A204.1 (cell line): Measurements from ENCODE around the gene UBAP2.
A peak's percentile ranks its signal among the peaks of the same experiment; 100 is the strongest.
"Not testable (repeated sequence)": the region's sequence is repeated elsewhere in the genome, so short reads cannot be mapped to it uniquely, and the experiment has no call there.

Source experiments
- FAIRE-seq: peaks from 2 replicates; lab custom pipeline; 2012; peaks lifted over from hg19 to GRCh38; lab: Jason Lieb, UNC

Gene UBAP2

DNA sequence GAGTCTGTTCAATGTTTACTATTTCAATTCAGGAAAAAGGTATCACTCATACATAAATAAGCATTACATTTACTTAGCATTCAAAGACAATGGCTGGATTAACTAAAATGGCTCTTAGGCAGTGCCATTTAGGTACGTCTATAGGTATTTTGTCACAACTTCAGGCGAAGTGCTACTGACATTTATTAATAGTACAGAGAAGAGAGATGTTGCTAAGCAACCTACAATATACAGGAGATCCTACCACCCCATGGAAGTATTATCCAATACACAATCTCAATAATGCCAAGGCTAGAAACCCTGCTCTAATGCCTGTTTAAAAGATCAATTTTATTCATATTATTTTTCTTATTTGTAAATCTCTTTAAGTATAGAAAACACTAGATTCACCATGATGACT, 76.0 kb downstream of the UBAP2 start:
- no peak for FAIRE-seq

DNA sequence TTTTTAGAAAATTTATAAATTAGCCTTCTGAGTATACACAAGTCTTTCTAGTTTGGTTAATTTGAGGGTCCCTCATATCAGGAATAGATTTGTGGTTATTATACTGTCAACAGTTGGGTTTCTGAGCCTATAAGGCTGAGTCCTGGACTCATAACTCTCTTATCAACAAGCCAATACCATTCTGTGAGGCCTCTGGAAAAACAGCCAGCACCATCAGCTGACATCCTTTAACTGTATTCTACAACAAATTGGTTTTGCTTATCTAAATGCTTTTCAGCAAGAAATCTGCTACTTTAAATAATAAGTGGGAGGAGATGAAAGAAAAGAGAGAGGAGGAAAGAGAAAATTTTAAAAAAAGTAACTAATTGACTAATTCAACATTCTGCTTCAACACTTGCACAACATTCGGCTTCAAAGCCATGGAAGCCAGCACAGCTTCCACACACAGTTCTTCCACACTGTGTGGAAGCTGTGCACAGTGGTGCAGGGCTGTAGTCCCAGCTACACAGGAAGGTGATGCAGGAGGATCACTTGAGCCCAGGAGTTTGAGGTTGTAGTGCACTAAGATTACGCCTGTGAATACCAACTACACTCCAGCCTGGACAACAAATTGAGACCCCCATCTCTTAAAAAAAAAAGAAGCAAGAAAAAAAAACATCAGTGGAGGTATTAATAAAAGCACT, 84.5 kb downstream of the UBAP2 start:
- FAIRE-seq, result no peak

DNA sequence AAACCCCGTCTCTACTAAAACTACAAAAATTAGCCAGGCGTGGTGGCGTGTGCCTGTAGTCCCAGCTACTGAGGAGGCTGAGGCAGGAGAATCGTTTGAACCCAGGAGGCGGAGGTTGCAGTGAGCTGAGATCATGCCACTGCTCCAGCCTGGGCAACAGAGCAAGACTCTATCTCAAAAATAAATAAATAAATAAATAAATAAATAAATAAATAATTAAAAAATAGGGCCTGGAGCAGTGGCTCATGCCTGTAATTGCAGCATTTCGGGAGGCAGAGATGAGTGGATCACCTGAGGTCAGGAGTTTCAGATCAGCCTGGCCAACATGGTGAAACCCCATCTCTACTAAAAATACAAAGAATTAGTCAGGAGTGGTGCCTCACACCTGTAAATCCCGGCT, 86.2 kb downstream of the UBAP2 start:
- FAIRE-seq, result not testable (repeated sequence)

DNA sequence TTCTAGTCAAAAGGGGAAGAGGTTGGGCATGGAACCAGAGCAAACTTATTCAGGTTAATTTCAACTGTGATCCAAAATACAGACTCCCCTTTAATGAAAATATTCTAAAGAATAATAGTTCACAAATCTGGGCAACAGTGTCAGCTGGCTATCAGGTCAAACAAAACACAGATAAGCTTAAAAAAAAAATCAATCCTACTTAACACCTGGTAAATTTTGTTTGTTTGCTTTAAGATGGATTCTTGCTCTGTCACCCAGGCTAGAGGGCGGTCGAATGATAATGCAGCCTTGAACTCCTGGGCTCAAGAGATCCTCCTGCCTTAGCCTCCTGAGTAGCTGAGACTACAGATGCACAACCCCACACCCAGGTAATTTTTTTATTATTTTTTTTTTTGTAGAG, 89.0 kb downstream of the UBAP2 start:
- no peak for FAIRE-seq

DNA sequence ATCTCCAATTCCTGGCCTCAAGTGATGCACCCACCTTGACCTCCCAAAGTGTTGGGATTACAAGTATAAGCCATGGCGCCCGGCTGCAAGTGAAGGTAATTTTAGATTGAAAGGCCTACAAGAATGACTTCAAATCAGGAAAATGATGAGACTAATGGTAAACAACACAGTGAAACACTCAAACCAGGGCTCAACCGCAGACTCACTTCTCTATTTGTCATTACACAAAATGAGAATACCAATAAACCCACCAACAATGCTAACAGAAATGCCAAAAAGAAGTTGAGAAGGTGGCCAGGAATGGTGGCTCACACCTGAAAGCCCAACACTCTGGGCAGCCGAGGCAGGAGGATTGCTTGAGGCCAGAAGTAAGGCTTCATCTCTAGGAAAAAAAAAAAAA, 92.1 kb downstream of the UBAP2 start:
- FAIRE-seq, result no peak

DNA sequence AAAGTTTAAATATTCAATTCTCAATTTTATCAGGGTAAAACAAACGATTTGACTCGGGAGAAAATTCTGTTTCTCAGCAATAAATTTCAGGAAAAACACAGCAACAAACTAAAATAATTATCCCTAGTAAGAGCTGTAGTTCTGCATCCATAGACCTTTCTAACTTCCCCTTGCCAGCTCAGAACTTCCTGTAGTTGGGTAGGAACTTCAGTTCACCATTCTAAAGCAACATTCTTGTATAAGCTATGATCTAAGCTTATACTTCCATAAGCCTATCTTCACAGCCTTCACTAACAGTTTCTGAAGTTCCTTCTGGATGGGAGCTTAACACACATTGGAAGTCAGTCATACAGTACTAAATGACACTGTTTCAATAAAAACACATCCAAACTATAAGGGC, 96.6 kb downstream of the UBAP2 start:
- no peak for FAIRE-seq

DNA sequence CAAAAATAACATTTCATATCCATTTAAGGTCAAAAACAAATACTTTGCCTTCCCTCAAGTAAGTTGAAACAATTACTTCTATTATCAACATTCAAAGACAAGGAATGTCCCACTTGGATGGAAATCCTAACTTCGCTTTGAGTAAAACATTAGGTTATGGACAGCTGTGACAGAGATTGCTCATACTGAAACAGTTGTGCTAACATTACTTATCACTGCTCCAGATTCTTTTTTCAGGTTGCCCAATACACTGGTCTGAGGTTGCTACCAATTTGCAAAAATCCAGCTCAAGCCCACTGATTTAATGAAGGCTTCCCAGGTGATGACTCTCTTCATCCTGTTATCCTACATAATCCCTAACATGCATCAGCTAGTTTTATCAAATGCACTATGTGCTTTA, 98.3 kb downstream of the UBAP2 start:
- FAIRE-seq, result no peak

DNA sequence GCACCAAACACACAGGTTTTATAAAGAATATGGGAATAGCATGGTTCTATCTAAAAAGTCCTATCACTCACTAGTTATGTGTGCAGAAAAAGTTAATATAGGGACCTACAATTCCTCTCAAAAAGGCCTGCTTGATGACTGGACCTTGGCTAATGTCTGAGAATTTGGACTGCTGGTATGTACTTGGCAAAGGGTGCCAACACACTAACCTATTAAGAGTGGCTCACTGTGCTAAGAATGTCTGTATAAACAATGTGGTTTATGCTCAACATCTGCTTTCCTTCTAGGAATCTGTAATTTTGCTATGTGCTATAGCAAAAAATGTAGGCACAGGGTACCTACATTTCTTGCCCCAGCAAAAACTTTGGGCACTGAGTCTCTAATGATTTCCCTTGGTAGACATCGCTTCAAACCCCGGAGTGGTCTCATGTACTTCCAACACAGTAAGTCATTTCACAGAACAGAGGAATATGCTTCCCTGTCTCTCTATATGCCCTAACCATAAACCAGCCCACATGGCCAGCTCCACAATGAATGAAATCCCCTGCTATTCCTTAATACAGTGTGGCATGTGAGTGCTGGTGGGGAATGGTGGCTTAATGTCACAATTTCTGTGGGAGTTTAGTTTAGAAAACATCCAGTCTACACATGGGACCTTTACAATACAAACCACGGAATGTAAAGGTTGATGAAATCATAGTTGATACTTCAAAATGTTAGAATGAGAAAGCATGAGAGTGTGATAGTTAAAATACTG, 101.7 kb downstream of the UBAP2 start:
- FAIRE-seq, result no peak

DNA sequence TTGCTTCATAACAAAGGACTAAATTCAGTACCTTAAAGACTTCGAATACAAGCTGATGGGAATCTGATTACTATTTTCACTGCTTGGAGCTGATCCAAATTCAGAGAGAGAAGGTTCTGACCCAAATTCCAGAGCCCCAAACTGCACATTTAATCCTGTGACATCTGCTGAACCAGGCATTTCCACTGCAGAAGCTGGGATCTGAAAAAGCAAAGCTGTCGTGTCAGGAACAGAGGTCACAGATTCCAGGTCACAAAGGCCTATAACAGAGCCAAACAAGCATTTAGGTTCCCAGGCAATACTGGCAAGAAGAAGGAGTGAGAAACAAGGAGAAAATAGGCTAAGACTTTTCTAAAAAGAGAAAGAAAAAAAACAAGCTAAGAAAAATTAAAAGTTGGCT, 105.3 kb downstream of the UBAP2 start:
- FAIRE-seq, result no peak

DNA sequence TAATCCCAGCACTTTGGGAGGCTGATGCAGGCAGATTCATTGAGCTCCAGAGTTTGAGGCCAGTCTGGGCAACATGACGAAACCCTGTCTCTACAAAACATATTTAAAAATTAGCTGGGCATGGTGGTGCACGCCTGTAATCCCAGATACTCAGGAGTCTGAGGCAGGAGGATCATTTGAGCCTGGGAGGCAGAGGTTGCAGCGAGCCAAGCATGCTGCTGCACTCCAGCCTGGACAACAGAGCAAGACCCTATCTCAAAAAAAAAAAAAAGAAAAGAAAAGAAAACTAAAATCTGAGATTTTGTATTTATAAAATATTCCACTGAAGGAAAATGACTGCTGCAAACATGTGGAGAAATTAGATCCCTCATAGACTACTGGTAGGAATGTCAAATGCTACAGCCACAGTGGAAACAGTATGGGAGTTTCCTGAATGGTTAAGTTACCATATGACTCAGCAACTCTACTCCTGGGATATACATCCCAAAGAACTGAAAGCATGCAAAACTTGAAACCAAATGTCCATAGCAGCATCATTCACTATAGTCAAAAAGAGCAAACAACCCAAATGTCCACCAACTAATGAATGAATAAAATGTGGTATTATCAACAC, 106.1 kb downstream of the UBAP2 start:
- peak; percentile 30 for FAIRE-seq

DNA sequence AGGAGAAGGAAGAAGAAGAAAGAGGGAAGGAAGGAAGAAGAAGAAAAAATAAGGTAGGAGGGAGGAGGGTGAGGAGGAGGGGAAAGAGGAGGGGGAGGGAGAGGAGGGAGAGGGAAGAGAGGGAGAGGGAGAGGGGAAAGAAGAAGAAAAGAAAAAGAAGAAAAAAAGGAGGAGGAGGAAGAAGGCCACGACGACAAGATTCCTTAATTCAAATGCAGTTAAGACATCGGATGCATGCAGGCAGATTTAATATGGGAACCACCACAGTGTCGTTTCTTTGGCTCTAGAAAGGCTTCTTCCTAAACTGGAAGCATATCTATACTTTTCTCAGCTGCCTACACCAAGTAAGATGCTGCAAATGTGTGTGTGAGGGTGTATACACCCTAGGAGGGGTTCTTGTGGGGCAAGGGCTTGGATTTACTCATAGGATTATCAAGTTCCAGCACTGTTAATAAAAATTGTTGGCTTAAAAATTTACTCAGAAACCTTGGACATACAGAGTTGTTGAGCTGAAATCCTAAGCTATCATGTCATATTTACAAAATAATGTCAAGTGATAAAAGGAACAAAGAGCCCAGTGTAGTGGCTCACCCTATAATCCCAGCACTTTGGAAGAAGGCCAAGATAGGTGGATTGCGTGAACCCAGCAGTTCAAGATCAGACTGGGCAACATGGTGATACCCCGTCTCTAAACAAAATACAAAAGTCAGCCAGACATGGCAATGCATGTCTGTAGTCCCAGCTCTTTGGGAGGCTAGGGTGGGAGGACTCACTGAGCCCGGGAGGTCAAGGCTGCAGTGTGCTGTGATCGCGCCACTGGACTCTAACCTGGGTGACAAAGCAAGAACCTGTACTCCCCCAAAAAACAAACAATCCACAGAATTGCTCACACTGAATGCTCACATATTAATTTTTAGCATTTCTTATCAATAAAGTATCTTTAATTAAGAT, 108.5 kb downstream of the UBAP2 start:
- FAIRE-seq, result no peak

DNA sequence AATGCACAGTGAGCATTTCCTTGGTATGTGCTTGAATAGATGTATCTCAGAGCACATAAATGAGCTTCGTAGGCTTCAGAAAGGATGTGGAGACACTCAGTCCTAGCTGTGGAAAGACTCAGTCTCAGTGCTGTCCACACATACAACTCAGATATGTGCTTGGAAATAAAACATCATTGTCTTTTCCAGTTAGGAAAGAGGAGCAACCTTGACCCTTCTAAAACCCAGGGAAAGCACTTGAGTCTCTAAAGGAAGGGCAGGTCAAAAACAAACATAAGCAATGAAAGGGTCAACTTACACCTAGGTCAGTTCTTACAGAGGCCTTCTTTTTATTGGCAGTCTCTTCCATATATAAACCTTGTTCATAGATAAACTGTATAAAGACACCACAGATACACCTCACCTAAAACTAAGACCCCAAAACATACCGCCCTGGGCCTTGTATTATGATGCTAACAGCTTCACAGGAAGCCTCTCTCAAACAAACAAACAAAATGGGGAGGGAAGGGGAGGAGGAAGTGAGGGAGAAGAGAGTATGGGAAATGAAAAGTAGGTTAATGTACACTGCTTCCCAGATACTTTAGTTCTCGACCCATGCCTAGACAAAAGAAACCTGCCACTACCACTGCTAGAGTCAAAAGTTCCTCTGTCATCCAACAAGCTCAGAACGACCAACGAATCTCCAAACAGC, 114.4 kb downstream of the UBAP2 start:
- no peak for FAIRE-seq

DNA sequence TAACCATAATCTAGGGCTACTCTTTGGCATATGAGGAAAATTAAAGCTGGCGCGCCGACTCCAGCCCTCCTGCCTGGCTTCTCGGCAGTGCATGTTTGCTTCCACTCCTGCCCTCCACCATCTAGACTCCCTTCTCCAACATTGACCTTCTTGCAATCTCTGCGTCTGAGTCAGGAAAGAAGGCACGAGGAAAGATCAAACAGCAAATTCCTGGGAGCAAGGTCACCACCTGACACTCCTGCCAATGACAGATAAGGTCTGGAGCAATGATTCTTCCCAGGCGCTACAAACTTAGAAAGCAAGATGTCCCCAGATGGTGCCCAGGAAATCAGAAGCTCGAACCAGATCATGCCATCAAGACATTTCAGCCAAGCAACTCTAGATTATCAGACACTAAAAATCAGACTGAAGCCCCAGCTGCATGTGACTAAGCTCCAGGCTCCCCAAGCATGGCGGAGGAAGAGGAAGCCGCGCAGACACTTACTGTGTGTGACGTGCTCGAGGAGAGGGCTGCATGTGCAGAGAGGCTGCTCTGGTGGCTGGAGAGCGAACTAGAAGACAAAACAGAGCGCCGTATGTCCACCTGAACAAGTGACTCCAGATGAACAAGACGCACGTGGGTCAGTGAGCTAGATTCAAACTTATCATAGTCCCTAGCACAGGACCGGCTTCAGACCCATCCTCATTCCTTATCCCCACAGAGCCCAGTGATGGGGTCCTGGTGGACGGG, 116.4 kb downstream of the UBAP2 start:
- no peak for FAIRE-seq

DNA sequence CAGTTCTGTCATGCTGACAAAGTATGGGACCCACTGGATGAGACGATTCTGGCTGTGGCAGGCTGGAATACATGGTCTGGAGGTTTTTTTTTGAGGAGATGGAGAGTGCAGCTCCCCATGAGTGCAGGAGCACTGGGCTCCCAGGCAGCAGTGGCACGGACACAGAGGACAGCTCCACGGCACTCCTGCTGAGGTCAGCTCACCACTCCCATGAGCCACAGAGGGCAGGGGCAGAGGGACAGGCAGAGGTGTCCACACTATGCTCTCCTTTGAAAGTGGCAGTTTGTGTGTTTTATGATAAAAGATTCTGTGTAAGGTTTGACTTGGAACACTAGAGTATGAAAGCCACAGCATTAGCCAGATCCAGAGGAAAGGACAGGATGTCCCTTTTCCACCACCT, 117.4 kb downstream of the UBAP2 start:
- FAIRE-seq, result no peak

DNA sequence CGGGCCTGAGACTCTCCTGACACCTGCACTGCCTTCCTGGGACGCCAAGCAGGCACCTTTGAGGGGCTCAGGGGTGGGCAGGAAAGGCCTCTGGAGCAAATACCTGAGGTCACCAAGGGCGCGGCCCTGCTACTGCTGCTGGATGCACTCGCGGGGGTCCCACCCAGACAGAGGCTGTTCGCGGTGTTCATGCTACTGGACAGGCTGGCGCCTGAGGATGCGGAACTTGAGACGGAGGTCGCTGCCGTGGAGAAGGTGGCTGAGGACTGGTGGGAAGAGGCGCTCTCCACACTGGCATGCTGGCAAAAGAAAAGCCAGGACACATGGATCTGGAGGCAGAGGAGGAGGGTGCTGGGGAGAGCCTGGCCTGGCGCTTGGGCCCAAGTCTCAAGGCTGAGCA, 121.0 kb downstream of the UBAP2 start:
- FAIRE-seq, result no peak

DNA sequence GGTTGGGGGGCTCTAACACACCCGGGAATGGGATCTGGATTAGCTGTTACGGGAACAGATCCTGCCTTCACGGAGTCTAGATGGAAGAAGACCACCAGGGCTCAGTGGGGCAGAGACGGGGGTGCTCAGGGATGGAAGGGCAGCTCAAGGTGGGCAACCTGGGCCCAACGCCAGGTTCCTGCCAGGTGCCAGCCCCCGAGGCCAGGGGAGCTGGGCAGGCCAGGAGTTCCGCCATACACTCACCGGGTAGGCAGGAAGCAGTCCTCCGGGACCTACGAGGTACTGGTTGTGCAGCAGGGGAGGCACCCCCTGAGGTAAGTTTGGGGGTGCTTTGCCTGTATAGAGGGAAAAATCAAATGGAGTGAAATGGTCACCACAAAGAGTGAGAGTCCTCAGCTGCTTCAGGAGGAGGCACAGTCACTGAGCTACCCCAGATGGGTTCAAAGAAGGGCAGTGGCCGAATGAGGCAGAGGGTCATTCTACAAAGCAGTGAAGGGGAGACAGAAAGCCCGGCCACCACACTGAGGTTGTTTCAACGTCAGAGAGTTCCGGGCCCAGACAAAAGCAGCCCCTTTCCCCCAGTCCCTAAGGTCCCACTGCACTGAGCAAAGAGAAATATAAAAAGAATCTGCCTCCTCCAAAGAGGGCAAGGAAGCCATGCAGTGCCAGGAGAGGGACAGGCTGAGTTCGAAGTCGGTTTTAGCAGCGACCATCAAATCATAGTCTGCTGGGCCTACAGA, 121.8 kb downstream of the UBAP2 start:
- no peak for FAIRE-seq

DNA sequence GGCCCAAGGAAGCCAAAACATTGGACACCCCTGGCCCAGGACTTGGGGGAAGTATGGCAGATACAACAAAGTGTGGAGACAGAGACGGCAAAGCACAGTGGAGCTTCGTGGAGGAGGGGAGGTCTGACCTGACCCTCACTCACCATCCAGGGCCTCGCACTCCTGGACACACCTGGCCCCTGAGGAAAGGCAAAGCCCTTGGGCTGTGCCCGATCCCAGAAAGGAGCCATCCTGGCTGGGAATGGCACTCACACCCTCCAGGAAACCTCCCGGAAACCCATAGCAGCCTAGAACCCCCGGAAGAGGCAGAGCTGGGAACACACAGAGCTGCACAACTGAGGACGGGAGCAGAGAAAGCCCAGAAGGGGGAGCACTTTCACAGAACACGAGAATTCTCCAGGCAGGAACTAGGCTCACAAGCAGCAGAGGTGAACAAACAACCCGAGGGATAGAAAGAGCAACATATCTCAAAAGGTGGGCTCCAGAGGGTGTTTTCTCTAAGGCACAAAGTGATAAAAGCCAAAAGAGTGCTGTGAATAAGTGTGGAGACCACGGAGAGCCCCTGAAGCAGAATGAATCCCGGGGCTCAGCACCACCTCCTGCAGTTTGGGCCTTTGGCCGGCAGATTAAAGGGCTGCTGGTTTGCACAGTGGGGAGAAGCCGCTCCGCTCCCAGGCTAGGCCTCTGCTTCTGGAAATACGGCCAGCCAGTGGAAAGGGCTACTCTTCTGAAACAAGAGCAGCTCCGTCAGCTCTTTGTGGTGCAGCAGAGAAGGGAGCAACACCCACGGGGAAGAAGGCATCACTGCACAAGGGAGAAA, 123.5 kb downstream of the UBAP2 start:
- FAIRE-seq, result no peak

DNA sequence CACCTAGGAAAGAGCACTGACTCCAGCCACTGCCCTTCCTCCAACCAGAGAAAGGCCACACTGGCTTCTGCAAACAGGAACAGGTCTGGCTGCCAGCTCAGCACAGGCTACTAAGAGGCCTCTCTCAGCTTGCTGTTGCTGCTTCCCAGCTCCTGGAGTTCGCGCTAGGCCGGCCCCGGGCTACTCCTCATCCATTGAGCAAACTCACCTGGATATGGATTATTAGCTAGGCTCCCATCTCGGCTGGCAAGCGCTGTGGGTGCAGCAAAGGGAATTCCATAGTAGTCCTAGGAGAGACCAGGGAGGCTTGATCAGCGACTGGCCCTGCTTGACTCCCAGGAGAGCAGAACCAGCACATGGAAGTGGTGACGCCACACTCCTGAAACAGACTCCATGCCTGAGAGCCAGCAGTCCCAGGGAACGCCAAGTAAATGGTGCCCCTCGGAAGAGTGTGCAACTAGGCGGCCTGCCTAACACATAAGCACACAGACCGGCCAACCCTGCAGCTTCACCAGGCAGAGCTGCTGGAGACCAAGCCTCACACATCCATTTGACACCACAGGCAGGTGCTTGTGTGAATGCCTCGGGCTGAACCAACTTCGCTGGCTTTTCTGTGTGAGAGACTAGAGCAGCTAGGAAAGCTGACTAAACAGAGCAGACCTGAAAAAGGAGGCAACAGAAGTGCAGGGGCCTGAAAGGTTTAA, 124.5 kb downstream of the UBAP2 start:
- FAIRE-seq, result no peak

DNA sequence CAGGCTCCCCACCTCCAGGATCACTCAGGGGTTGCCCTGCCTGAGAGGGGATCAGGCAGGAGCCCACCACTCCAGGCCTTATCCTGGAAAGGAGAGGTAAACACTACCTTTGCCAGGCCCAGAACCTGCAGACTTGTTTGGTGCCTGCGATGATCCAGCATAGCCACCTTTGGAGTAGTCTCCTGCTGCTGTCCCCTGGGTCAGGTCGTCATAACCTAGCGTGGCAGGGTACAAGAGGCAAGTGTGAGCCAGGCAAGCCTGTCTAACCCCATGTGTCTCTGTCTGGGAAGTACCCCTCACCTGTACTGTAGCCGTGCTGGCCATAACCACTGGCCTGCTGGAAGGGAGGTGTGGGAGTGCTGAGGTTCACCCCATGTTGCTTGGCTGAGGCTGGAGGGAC, 125.6 kb downstream of the UBAP2 start:
- FAIRE-seq, result no peak
